BJ (cell line): ENCODE results near the gene TMEM94. TPM values are rescaled to one million over a fixed set of nuclear protein-coding genes. Genes with fewer than 3 reads are reported as not detected.

ENCODE experiments used
- CTCF ChIA-PET: fragments of 350-600 bp; formaldehyde crosslinking; extraction: SDS; loops from one replicate; lab custom pipeline; 2021; ENCODE audit warnings: antibody characterized with exemption, inconsistent platforms; lab: Yijun Ruan, JAX
- POLR2A ChIA-PET: fragments of 300-600 bp; sonication (Branson Sonifier 250); formaldehyde crosslinking; extraction: SDS; loops from one replicate; lab custom pipeline; 2021; ENCODE audit warnings: antibody characterized with exemption; lab: Charles Lee
- DNase-seq: peaks from one replicate; pipeline ENCODE4 v3.0.0-alpha.2; 2011; ENCODE audit warnings: low read depth
- H3K27me3 ChIP-seq: 2 replicates; pipeline ENCODE4 v1.6.0; 2011; ENCODE audit warnings: low read length; ENCODE audit not compliant: control insufficient read depth, insufficient read depth
- H3K36me3 ChIP-seq: 2 replicates; pipeline ENCODE4 v1.5.1; 2011; ENCODE audit warnings: low read length; ENCODE audit not compliant: control insufficient read depth, insufficient read depth
- H3K4me3 ChIP-seq: 2 replicates; pipeline ENCODE4 v1.5.1; 2011; ENCODE audit warnings: low read depth, mild to moderate bottlenecking, control low read depth, low read length
- polyA plus RNA-seq: library from polyadenylated mRNA; depleted of rRNA; stranded (reverse); fragments of >200 nt; gene quantifications from 2 replicates; pipeline ENCODE4 v1.2.3, GENCODE V29; 2011
- TF ChIP-seq, protein P1 (sequence below): IDR thresholded peaks from 2 replicates; pipeline ENCODE4 v1.5.1; 2011; ENCODE audit warnings: low read depth, mild to moderate bottlenecking, control low read depth, inconsistent platforms, low read length, moderate library complexity; ENCODE audit not compliant: insufficient read depth

Gene TMEM94
- polyA plus RNA-seq, 1 experiment, result 35.5 TPM

DNA sequence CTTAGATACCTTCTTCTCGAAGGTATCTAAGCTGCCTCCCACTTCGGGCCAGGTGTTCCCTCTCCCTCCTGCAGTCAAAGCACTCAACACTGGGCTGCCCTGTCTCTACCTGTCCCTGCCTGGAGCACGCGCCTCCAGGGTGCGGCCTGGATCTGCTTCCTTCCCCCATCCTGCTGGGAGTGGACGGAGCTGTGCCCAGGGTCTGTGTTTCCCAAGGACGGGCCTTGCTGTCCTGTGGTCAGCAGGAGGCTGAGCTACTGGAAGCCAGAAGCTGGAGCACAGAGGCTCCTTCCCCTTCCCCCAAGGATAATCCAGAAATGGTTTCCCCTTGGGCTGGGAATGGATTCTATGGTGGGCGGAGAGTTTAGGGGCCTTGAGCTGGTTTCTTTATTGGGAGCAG lies 85.8 kb downstream of the TMEM94 start:
- ChIA-PET CTCF (interaction anchor here (2.0 kb wide), 1 partner anchor 10 kb away, joined by 9 read pairs; no protein-coding TSS in a partner anchor), POLR2A (no interaction called here)
- peaks cover 6% of the 10 kb centered on the region for H3K27me3 ChIP-seq
- H3K4me3 ChIP-seq, result no peak overlapping the region
- TF ChIP-seq, protein P1, sequence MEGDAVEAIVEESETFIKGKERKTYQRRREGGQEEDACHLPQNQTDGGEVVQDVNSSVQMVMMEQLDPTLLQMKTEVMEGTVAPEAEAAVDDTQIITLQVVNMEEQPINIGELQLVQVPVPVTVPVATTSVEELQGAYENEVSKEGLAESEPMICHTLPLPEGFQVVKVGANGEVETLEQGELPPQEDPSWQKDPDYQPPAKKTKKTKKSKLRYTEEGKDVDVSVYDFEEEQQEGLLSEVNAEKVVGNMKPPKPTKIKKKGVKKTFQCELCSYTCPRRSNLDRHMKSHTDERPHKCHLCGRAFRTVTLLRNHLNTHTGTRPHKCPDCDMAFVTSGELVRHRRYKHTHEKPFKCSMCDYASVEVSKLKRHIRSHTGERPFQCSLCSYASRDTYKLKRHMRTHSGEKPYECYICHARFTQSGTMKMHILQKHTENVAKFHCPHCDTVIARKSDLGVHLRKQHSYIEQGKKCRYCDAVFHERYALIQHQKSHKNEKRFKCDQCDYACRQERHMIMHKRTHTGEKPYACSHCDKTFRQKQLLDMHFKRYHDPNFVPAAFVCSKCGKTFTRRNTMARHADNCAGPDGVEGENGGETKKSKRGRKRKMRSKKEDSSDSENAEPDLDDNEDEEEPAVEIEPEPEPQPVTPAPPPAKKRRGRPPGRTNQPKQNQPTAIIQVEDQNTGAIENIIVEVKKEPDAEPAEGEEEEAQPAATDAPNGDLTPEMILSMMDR, result no peak
- DNase-seq, result no peak
- H3K36me3 ChIP-seq, result no peaks in the 10 kb centered on the region

DNA sequence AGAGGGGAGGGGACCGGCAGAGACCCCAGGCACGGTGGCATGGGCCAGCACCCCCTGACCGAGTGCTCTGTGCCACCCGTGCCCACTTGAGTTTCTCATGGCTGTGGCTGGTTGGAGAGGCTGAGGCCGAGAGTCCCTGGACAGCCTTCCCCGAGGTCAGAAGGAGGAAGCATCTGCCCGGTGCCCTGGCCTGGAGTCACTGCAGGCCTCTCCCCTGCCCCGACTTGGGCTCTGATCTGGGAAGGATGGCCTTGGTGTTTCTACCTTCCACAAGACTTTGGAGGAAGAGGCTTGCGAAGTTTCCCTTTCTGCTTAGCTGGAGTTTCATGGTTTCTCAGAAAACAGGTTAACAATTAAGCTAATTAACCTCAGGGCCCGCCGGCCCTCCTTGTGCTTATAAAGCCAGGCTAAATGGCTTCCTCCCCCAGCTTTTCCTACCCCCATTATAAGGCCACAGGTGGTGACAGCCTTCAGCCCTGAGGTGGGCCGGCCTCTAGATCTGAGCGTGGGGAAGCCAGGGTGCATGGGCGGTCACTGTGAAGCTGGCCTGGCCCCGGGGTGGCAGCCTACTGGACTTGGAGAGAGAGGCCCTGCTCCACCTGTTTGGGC lies 86.4 kb downstream of the TMEM94 start:
- POLR2A ChIA-PET, result no interaction called here

DNA sequence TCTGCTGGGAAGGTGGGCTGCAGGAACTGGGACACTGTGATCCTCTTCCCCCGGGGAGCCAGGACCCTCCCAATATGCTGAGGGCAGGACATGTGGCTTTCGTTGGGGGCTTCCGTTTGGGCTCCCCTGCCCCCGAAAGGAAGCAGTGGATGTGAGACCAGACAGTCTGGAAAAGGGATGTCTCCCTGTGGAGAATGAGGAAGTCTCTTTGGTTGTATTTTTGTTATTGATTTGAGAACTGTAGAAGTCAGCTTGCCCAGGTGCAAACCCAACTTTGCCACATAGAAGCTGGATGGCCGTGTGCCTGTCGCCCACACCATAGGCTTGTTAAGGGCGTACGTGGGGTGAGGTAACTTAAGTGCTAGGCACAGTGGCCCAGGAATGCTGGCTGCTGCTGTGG lies 87.8 kb downstream of the TMEM94 start:
- ChIA-PET POLR2A (no interaction called here), CTCF (interaction anchor here (1.2 kb wide), 1 partner anchor 22 kb away, joined by 3 read pairs; no protein-coding TSS in a partner anchor)
- Histone ChIP-seq H3K4me3 (no peak overlapping the region), H3K36me3 (no peaks in the 10 kb centered on the region), H3K27me3 (no peaks in the 10 kb centered on the region; the same call in 1 of the 2 replicates)
- no peak for DNase-seq
- TF ChIP-seq, protein P1, result no peak

More for the DNA sequence above, 86.4 kb downstream of the TMEM94 start:
- DNase-seq, result no peak
- no peaks in the 10 kb centered on the region for H3K36me3 ChIP-seq
- H3K27me3 ChIP-seq, result peaks cover 4% of the 10 kb centered on the region
- CTCF ChIA-PET, result interaction anchor here (0.6 to 2.0 kb wide), 3 partner anchors 10 to 24 kb away, joined by 3 to 9 read pairs (median 3); no protein-coding TSS in a partner anchor
- H3K4me3 ChIP-seq, result no peak overlapping the region
- TF ChIP-seq, protein P1, result no peak

DNA sequence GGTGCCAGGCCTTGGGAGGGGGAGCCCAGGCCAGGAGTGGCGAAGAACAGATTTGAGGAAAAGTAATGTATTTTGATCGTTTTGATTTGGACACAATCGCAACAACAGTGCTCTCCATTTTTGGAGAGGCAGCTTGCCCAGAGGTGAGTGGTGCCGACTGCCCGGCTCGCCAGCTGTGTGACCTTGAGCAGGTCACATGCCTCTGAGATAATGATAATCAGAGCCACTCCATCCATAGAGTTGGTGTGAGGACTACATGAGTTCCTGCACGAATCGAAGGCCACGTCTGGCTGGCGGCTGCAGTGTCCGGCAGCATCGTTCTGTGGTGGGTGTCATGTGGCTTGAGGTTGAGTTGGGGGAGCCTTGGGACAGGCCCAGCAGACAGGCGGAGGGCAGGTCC lies 89.7 kb downstream of the TMEM94 start:
- CTCF ChIA-PET, result no interaction called here
- no peak for DNase-seq
- TF ChIP-seq, protein P1, result no peak
- Histone ChIP-seq H3K27me3 (no peaks in the 10 kb centered on the region; the same call in 1 of the 2 replicates), H3K36me3 (no peaks in the 10 kb centered on the region), H3K4me3 (no peak overlapping the region)
- POLR2A ChIA-PET, result no interaction called here

DNA sequence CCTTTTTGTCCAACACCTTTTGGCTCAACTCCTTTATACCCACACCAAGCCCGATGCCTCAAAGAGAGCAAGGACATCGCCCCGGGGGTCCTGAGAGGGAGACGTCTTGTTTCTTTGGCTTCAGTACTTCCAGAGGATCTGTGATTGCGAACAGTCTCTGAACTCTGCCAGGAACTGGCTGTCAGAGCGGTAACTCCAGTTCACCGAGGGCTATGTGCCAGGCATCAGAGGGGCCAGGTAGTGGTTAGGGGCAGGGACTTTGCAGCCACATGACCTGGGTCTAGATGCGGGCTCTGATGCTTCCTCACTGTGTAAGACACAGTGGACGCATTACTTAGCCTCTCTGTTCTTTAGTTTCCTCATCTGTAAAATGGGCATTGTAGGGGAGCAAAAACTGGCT lies 90.7 kb downstream of the TMEM94 start:
- TF ChIP-seq, protein P1, result no peak
- ChIA-PET CTCF (no interaction called here), POLR2A (no interaction called here)
- Histone ChIP-seq H3K27me3 (no peaks in the 10 kb centered on the region), H3K4me3 (no peak overlapping the region), H3K36me3 (no peaks in the 10 kb centered on the region)
- no peak for DNase-seq
